Measurements from ENCODE around the gene PHEX. TPM values are rescaled to one million over a fixed set of nuclear protein-coding genes. Genes with fewer than 3 reads are reported as not detected.
A peak's percentile ranks its signal among the peaks of the same experiment; 100 is the strongest.

The PHEX gene
- total RNA-seq, 5 donors from 2014 or later (not counting 1 experiment from before 2014, with no cell fraction given), result 0.07 to 0.35 (median 0.16) TPM

GRCh38 chrX:21993265-21993664 lies 38.9 kb upstream of the PHEX start:
- CTCF ChIA-PET, result no interaction called here
- ATAC-seq (replicated peaks in 1 of 4), result no peak

GRCh38 chrX:21996872-21997455 lies 35.2 kb upstream of the PHEX start:
- Mint-ChIP-seq H3K27ac (peak overlapping the region in 1 of 2 donors; percentile 8), H3K27me3 (peaks cover 0 to 8% of the 10 kb centered on the region in 2 donors), H3K9me3 (no peaks in the 10 kb centered on the region), H3K36me3 (peaks cover 17% of the 10 kb centered on the region), H3K4me1 (peaks cover 7 to 13% (median 7%) of the 10 kb centered on the region in 3 donors), H3K4me3 (no peak overlapping the region)
- ChIA-PET CTCF (interaction anchor here (1.1 to 1.4 kb wide), 2 partner anchors 11 to 12 kb away, joined by 3 to 5 read pairs; no protein-coding TSS in a partner anchor), POLR2A (no interaction called here)
- H3K9me3 ChIP-seq, result no peaks in the 10 kb centered on the region
- no peak overlapping the region for H3K4me3 ChIP-seq (ENCODE audit: control insufficient read depth in 1 of 2, extremely low read depth in 1 of 2, low read length in 1 of 2)
- peaks cover 0 to 7% of the 10 kb centered on the region in 2 donors for H3K36me3 ChIP-seq (ENCODE audit: control insufficient read depth in 2 of 2, extremely low read depth in 1 of 2, insufficient read depth in 1 of 2, low read length in 1 of 2)
- H3K4me1 ChIP-seq (ENCODE audit: control insufficient read depth in 1 of 2, extremely low read depth in 1 of 2, insufficient read depth in 2 of 2, low read length in 2 of 2), result no peaks in the 10 kb centered on the region
- no peaks in the 10 kb centered on the region for H3K27me3 ChIP-seq (replicated peaks in 1 of 2; ENCODE audit: control insufficient read depth in 2 of 2, extremely low read depth in 1 of 2, insufficient read depth in 2 of 2, low read length in 1 of 2)
- ATAC-seq (replicated peaks in 1 of 4) (no peak), DNase-seq (no peak)
- H3K27ac ChIP-seq (ENCODE audit: low read length), result no peak overlapping the region
- 92% methylated on average over 6 of the region's 10 CpGs for WGBS (ENCODE audit: insufficient coverage)

More at GRCh38 chrX:21993265-21993664, 38.9 kb upstream of the PHEX start:
- Mint-ChIP-seq H3K4me1 (peaks cover 11 to 13% (median 12%) of the 10 kb centered on the region in 3 donors), H3K27ac (no peak overlapping the region), H3K4me3 (no peak overlapping the region), H3K9me3 (no peaks in the 10 kb centered on the region), H3K36me3 (peaks cover 20% of the 10 kb centered on the region), H3K27me3 (peaks cover 0 to 4% of the 10 kb centered on the region in 2 donors)
- WGBS (ENCODE audit: insufficient coverage), result no CpG with 5 or more reads among the region's 8 CpGs
- H3K27me3 ChIP-seq (replicated peaks in 1 of 2; ENCODE audit: control insufficient read depth in 2 of 2, extremely low read depth in 1 of 2, insufficient read depth in 2 of 2, low read length in 1 of 2), result no peaks in the 10 kb centered on the region
- no peak overlapping the region for H3K4me3 ChIP-seq (ENCODE audit: control insufficient read depth in 1 of 2, extremely low read depth in 1 of 2, low read length in 1 of 2)
- peaks cover 0 to 2% of the 10 kb centered on the region in 2 experiments for H3K4me1 ChIP-seq (ENCODE audit: control insufficient read depth in 1 of 2, extremely low read depth in 1 of 2, insufficient read depth in 2 of 2, low read length in 2 of 2)
- peaks cover 0 to 7% of the 10 kb centered on the region in 2 donors for H3K36me3 ChIP-seq (ENCODE audit: control insufficient read depth in 2 of 2, extremely low read depth in 1 of 2, insufficient read depth in 1 of 2, low read length in 1 of 2)
- no peak overlapping the region for H3K27ac ChIP-seq (ENCODE audit: low read length)
- DNase-seq, result peak in 5 of 35 experiments; percentile 8 to 32 (median 9)
- no peaks in the 10 kb centered on the region for H3K9me3 ChIP-seq
- POLR2A ChIA-PET, result no interaction called here

GRCh38 chrX:21998037-21998436 lies 34.1 kb upstream of the PHEX start:
- peaks cover 22% of the 10 kb centered on the region for H3K36me3 Mint-ChIP-seq
- CTCF ChIA-PET, result no interaction called here
- POLR2A ChIA-PET, result no interaction called here

GRCh38 chrX:22004866-22005265 lies 27.3 kb upstream of the PHEX start:
- Histone ChIP-seq H3K9me3 (no peaks in the 10 kb centered on the region), H3K4me3 (ENCODE audit: control insufficient read depth in 1 of 2, extremely low read depth in 1 of 2, low read length in 1 of 2) (no peak overlapping the region), H3K4me1 (ENCODE audit: control insufficient read depth in 1 of 2, extremely low read depth in 1 of 2, insufficient read depth in 2 of 2, low read length in 2 of 2) (peaks cover 0 to 3% of the 10 kb centered on the region in 2 experiments), H3K27ac (ENCODE audit: low read length) (no peak overlapping the region), H3K27me3 (replicated peaks in 1 of 2; ENCODE audit: control insufficient read depth in 2 of 2, extremely low read depth in 1 of 2, insufficient read depth in 2 of 2, low read length in 1 of 2) (no peaks in the 10 kb centered on the region), H3K36me3 (ENCODE audit: control insufficient read depth in 2 of 2, extremely low read depth in 1 of 2, insufficient read depth in 1 of 2, low read length in 1 of 2) (no peaks in the 10 kb centered on the region)
- ChIA-PET CTCF (no interaction called here), POLR2A (no interaction called here)
- ATAC-seq (replicated peaks in 1 of 4) (no peak), DNase-seq (peak in 5 of 35 experiments; percentile 0 to 6 (median 3))
- Mint-ChIP-seq H3K27me3 (peaks cover 0 to 15% of the 10 kb centered on the region in 2 donors), H3K36me3 (peaks cover 24% of the 10 kb centered on the region), H3K9me3 (peaks cover 0 to 3% (median 0%) of the 10 kb centered on the region in 3 donors), H3K4me1 (peaks cover 0 to 6% (median 6%) of the 10 kb centered on the region in 3 donors), H3K27ac (no peak overlapping the region), H3K4me3 (no peak overlapping the region)
- 81% methylated on average over 6 of the region's 10 CpGs for WGBS (ENCODE audit: insufficient coverage)

More at GRCh38 chrX:21998037-21998436, 34.1 kb upstream of the PHEX start:
- peaks cover 0 to 5% of the 10 kb centered on the region in 2 donors for H3K36me3 ChIP-seq (ENCODE audit: control insufficient read depth in 2 of 2, extremely low read depth in 1 of 2, insufficient read depth in 1 of 2, low read length in 1 of 2)
- no peak for DNase-seq
- WGBS (ENCODE audit: insufficient coverage), result no CpG with 5 or more reads among the region's 4 CpGs
- no peaks in the 10 kb centered on the region for H3K9me3 ChIP-seq
- no peaks in the 10 kb centered on the region for H3K9me3 Mint-ChIP-seq
- peaks cover 7 to 13% (median 7%) of the 10 kb centered on the region in 3 donors for H3K4me1 Mint-ChIP-seq
- ATAC-seq (replicated peaks in 1 of 4), result no peak
- H3K4me3 Mint-ChIP-seq, result no peak overlapping the region
- H3K4me3 ChIP-seq (ENCODE audit: control insufficient read depth in 1 of 2, extremely low read depth in 1 of 2, low read length in 1 of 2), result no peak overlapping the region
- peaks cover 0 to 11% of the 10 kb centered on the region in 2 donors for H3K27me3 Mint-ChIP-seq
- H3K27ac Mint-ChIP-seq, result no peak overlapping the region
- no peaks in the 10 kb centered on the region for H3K4me1 ChIP-seq (ENCODE audit: control insufficient read depth in 1 of 2, extremely low read depth in 1 of 2, insufficient read depth in 2 of 2, low read length in 2 of 2)
- H3K27me3 ChIP-seq (replicated peaks in 1 of 2; ENCODE audit: control insufficient read depth in 2 of 2, extremely low read depth in 1 of 2, insufficient read depth in 2 of 2, low read length in 1 of 2), result no peaks in the 10 kb centered on the region
- no peak overlapping the region for H3K27ac ChIP-seq (ENCODE audit: low read length)

GRCh38 chrX:22012051-22012450 lies 20.1 kb upstream of the PHEX start:
- Mint-ChIP-seq H3K27me3 (no peaks in the 10 kb centered on the region), H3K4me3 (no peak overlapping the region), H3K9me3 (peaks cover 0 to 3% (median 0%) of the 10 kb centered on the region in 3 donors), H3K4me1 (no peaks in the 10 kb centered on the region), H3K36me3 (no peaks in the 10 kb centered on the region), H3K27ac (no peak overlapping the region)
- H3K4me1 ChIP-seq (ENCODE audit: control insufficient read depth in 1 of 2, extremely low read depth in 1 of 2, insufficient read depth in 2 of 2, low read length in 2 of 2), result no peaks in the 10 kb centered on the region
- no peak overlapping the region for H3K4me3 ChIP-seq (ENCODE audit: control insufficient read depth in 1 of 2, extremely low read depth in 1 of 2, low read length in 1 of 2)
- ChIA-PET POLR2A (no interaction called here), CTCF (no interaction called here)
- no peak overlapping the region for H3K27ac ChIP-seq (ENCODE audit: low read length)
- H3K36me3 ChIP-seq (ENCODE audit: control insufficient read depth in 2 of 2, extremely low read depth in 1 of 2, insufficient read depth in 1 of 2, low read length in 1 of 2), result no peaks in the 10 kb centered on the region
- DNase-seq (no peak), ATAC-seq (replicated peaks in 1 of 4) (no peak)
- H3K27me3 ChIP-seq (replicated peaks in 1 of 2; ENCODE audit: control insufficient read depth in 2 of 2, extremely low read depth in 1 of 2, insufficient read depth in 2 of 2, low read length in 1 of 2), result no peaks in the 10 kb centered on the region
- WGBS (ENCODE audit: insufficient coverage), result 28% methylated on average over 4 of the region's 5 CpGs
- no peaks in the 10 kb centered on the region for H3K9me3 ChIP-seq

- Histone ChIP-seq H3K27ac (ENCODE audit: low read length) (no peak overlapping the region), H3K27me3 (replicated peaks in 1 of 2; ENCODE audit: control insufficient read depth in 2 of 2, extremely low read depth in 1 of 2, insufficient read depth in 2 of 2, low read length in 1 of 2) (no peaks in the 10 kb centered on the region), H3K4me3 (ENCODE audit: control insufficient read depth in 1 of 2, extremely low read depth in 1 of 2, low read length in 1 of 2) (no peak overlapping the region), H3K9me3 (no peaks in the 10 kb centered on the region), H3K36me3 (ENCODE audit: control insufficient read depth in 2 of 2, extremely low read depth in 1 of 2, insufficient read depth in 1 of 2, low read length in 1 of 2) (no peaks in the 10 kb centered on the region), H3K4me1 (ENCODE audit: control insufficient read depth in 1 of 2, extremely low read depth in 1 of 2, insufficient read depth in 2 of 2, low read length in 2 of 2) (no peaks in the 10 kb centered on the region)
- no peak for DNase-seq
- Mint-ChIP-seq H3K4me3 (no peak overlapping the region), H3K27ac (no peak overlapping the region), H3K36me3 (no peaks in the 10 kb centered on the region), H3K9me3 (peaks cover 0 to 3% (median 0%) of the 10 kb centered on the region in 3 donors), H3K27me3 (no peaks in the 10 kb centered on the region), H3K4me1 (no peaks in the 10 kb centered on the region)
- ATAC-seq (replicated peaks in 1 of 4), result no peak
- WGBS (ENCODE audit: insufficient coverage), result 100% methylated on average over 2 of the region's 7 CpGs
- ChIA-PET CTCF (no interaction called here), POLR2A (no interaction called here)
These were observed 19.2 kb upstream of the PHEX start for GRCh38 chrX:22012931-22013330.

Measured in T-cell (primary cell).